GM20431 (cell line): ENCODE measurements around the gene IGSF1.
"Not testable (repeated sequence)": the region's sequence is repeated elsewhere in the genome, so short reads cannot be mapped to it uniquely, and the experiment has no call there.

ENCODE experiments used
- in situ Hi-C: fragments of 300-500 bp; cut with MseI, MboI; formaldehyde crosslinking; loops from one replicate; pipeline ENCODE4 v1.15.0; 2020; ENCODE audit warnings: low sequenced_read_pairs; ENCODE audit not compliant: unreplicated experiment

The IGSF1 gene

DNA sequence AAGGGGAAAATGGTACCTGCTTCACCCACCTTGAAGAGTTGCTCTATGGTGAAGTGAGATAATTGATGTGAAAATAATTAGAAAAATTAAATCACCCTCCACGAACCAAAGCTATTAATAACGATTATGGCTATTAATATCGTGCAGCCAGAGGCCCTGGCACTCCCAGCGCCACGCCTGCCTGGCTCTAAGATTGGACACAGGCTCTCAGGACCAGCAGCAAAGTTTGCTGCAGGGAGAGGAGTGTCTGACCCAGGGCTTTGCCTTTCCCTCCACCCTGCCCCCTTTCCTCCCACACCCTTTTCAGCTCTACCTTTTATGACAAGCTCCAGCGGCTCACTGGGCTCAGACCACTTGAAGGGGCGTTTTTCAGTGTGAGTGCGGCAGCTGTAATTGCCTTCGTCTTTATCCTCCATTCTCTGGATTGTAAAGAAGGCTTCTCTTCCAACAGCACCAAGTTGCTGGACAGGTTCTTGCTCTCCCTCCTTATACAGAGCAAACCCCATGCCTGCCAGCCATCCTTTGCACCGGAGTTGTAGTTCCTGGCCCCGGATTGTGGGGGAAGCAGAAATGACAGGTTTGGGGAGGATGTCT, 11.5 kb downstream of the IGSF1 start:
- in situ Hi-C loops = no loop called here

DNA sequence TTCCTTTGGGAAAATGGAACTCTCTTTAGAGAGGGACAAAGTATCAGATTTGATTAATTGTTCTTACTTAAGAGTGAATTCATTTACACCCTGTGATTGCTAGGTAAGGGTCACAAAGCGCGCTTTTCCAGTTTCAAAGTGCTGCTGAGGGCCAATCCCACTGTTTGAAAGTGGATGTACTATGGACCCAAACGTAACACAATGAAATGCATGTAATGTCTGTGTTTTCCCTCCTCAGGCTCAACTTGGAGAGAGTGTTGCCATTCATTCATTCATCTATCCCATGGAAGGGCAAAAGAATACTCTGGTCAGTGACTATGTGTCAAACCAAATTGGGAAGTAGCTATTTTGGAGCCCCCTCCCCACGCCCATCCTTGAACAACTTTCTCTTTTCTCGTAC, 16.1 kb downstream of the IGSF1 start:
- in situ Hi-C loops = no loop called here

DNA sequence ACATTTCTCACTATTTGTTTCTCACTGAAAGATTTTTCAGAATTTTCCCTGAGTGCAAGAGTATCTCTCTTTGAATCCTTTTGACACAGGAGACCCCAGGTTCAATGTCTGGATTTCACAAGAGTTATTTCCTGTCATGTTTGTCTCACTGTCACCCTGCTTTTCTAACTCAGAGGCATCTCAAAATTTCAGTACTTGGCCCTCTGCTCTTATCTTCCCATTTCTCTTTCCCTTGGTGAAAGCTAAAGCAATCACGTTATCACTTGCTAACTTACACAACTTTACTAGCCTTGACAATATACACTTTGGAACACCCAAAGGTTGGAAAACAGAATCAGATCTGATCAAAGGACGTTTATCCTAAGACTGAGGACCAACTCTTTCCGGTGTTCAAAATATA, 17.3 kb downstream of the IGSF1 start:
- in situ Hi-C loops = no loop called here

GRCh38 chrX:131271274-131271673, 17.8 kb downstream of the IGSF1 start:
- in situ Hi-C loops = no loop called here

DNA sequence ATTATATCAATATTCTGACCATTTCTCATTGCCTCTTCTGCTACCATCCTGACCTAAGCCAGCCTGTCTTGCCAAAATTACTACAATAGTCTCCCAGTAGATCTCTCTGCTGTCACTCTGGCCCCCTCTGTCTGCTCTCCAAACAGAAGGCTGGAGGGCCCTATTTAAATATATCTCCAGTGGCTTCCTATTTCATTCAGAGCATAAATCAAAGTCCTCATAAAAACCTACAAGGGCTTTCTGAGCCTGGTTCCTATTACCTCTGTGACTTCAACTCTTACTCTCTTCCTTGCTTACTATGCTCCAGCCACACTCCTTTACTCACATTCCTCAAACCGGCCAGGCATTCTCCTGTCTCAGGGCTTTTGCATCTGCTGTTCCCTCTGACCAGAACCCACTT, 19.0 kb downstream of the IGSF1 start:
- in situ Hi-C loops = no loop called here

DNA sequence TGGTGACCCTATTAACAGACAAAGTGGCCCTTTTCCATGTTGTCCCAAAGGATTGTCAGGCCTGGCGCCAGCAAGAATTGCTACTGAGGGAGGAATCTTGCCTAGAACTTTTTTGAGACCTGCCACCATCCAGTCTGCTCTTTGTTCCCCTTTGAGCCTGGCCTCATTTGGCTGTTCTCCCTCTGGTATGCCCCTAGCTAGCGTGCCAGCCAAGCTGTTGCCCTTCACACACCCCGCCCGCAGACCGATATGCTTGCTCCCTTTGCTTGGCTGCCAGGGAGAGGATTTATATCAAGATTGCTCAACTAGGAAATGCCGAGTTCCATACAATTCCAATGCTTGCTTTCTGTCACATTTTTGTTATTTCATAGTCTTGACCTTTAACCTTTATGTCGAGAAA, 24.4 kb downstream of the IGSF1 start:
- in situ Hi-C loops = no loop called here

GRCh38 chrX:131264053-131264452, 25.1 kb downstream of the IGSF1 start:
- in situ Hi-C loops = no loop called here

GRCh38 chrX:131262738-131263679, 26.1 kb downstream of the IGSF1 start:
- in situ Hi-C loops = no loop called here

GRCh38 chrX:131262200-131262599, 26.9 kb downstream of the IGSF1 start:
- in situ Hi-C loops = no loop called here

- in situ Hi-C loops = no loop called here
Observed at GRCh38 chrX:131257367-131257766, 31.7 kb downstream of the IGSF1 start.

DNA sequence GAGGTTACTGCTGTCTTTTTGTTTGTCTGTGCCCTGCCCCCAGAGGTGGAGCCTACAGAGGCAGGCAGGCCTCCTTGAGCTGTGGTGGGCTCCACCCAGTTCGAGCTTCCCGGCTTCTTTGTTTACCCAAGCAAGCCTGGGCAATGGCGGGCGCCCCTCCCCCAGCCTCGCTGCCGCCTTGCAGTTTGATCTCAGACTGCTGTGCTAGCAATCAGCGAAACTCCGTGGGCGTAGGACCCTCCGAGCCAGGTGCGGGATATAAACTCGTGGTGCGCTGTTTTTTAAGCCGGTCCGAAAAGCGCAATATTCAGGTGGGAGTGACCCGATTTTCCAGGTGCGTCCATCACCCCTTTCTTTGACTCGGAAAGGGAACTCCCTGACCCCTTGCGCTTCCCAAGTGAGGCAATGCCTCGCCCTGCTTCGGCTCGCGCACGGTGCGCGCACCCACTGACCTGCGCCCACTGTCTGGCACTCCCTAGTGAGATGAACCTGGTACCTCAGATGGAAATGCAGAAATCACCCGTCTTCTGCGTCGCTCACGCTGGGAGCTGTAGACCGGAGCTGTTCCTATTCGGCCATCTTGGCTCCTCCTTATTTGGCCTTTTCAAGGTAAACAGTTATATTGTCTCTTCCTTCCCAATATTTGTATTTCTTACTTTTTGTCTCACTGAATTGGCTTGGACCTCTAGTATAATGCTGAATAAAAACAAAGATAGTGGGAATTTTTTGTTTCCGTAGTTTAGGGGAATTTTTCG, 37.9 kb downstream of the IGSF1 start:
- in situ Hi-C loops = not testable (repeated sequence)

- in situ Hi-C loops = no loop called here
Observed at GRCh38 chrX:131239057-131239456, 50.0 kb downstream of the IGSF1 start.

GRCh38 chrX:131237363-131237762, 51.7 kb downstream of the IGSF1 start:
- in situ Hi-C loops = no loop called here

- in situ Hi-C loops = no loop called here
Observed at GRCh38 chrX:131235768-131236545, 53.1 kb downstream of the IGSF1 start.

- in situ Hi-C loops = no loop called here
Observed at GRCh38 chrX:131227608-131228007, 61.5 kb downstream of the IGSF1 start.

GRCh38 chrX:131226591-131226990, 62.5 kb downstream of the IGSF1 start:
- in situ Hi-C loops = no loop called here

- in situ Hi-C loops = no loop called here
Observed at GRCh38 chrX:131225078-131225477, 64.0 kb downstream of the IGSF1 start.
